KOPT-K1 (cell line): ENCODE data around the gene KLHL35.

Source experiments
- H3K27ac ChIP-seq: fragments of 200-600 bp; sonication (generic); 2 replicates; pipeline ENCODE4 v1.5.1; 2016; ENCODE audit warnings: antibody characterized with exemption, mild to moderate bottlenecking, low read depth, low read length; ENCODE audit not compliant: poor library complexity, severe bottlenecking
- H3K36me3 ChIP-seq: fragments of 200-600 bp; sonication (generic); 2 replicates; pipeline ENCODE4 v1.5.1; 2017; ENCODE audit warnings: antibody characterized with exemption, mild to moderate bottlenecking, low read length, moderate library complexity; ENCODE audit not compliant: insufficient read depth
- H3K9me3 ChIP-seq: fragments of 200-600 bp; sonication (generic); 2 replicates; pipeline ENCODE4 v1.5.1; 2017; ENCODE audit warnings: antibody characterized with exemption, low read length, mild to moderate bottlenecking; ENCODE audit not compliant: insufficient read depth, poor library complexity, severe bottlenecking

Gene KLHL35

GRCh38 chr11:75403037-75403436, 30.0 kb downstream of the KLHL35 start:
- no peaks in the 10 kb centered on the region for H3K9me3 ChIP-seq
- peaks cover 80% of the 10 kb centered on the region for H3K36me3 ChIP-seq
- no peak overlapping the region for H3K27ac ChIP-seq

- H3K27ac ChIP-seq, result no peak overlapping the region
- H3K9me3 ChIP-seq, result no peaks in the 10 kb centered on the region
- H3K36me3 ChIP-seq, result peaks cover 73% of the 10 kb centered on the region
Measured at GRCh38 chr11:75402002-75402773, 30.8 kb downstream of the KLHL35 start.

- no peaks in the 10 kb centered on the region for H3K9me3 ChIP-seq
- H3K36me3 ChIP-seq, result peaks cover 54% of the 10 kb centered on the region
- H3K27ac ChIP-seq, result peak overlapping the region; percentile 84
Measured at GRCh38 chr11:75400146-75400865, 32.7 kb downstream of the KLHL35 start.

DNA sequence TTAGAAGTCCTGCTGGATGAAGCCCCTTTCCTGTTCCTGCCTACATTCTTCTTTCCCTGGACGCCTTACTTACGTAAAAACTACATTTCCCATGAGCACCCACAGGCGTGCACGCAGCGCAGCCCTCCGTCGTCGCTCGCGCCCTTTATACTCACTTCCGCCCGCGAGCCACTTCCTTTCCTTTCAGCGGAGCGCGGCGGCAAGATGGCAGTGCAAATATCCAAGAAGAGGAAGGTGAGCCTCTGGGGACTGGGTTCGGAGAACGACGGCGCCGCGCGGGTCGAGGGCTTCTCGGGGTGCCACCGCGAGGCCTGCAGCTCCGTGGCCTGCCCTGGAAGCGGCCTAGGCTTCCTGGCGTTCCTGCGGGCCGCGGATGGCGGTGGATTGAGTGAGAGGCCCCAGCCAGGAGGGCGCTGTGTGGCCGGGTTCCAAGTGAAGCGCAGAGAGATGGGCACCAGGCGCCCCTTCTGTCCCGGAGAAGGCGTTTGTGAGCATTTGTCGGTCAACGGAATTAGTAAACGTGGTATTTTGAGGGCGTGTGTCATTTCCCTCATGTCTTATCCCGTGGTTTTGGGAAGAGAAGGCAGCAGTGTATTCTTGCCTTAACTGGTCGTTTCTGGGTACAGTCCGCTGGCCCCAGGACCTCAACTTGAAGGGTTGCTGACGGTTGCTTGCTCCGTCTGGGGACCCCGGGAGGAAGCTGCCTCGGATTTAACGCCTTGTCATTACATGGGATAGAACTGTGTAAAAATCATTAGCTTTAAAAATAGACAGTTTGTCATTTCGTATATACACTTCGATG, 33.5 kb downstream of the KLHL35 start, which contains the start of gene RPS3:
RPS3 (plus strand) TSS at position 175 of the 802 bp plus-strand sequence; CDS start at position 205, 30 bp downstream.
- H3K36me3 ChIP-seq, result peaks cover 46% of the 10 kb centered on the region
- no peaks in the 10 kb centered on the region for H3K9me3 ChIP-seq
- peak within 1 kb of the TSS; percentile 84 for H3K27ac ChIP-seq

GRCh38 chr11:75398906-75399305, 34.1 kb downstream of the KLHL35 start:
- no peaks in the 10 kb centered on the region for H3K9me3 ChIP-seq
- H3K27ac ChIP-seq, result no peak overlapping the region
- peaks cover 40% of the 10 kb centered on the region for H3K36me3 ChIP-seq

GRCh38 chr11:75394085-75394840, 38.7 kb downstream of the KLHL35 start:
- H3K27ac ChIP-seq, result no peak overlapping the region

GRCh38 chr11:75389925-75390324, 43.1 kb downstream of the KLHL35 start:
- no peaks in the 10 kb centered on the region for H3K9me3 ChIP-seq
- H3K36me3 ChIP-seq, result no peaks in the 10 kb centered on the region
- no peak overlapping the region for H3K27ac ChIP-seq

More at GRCh38 chr11:75394085-75394840, 38.7 kb downstream of the KLHL35 start:
- Histone ChIP-seq H3K9me3 (no peaks in the 10 kb centered on the region), H3K36me3 (no peaks in the 10 kb centered on the region)

DNA sequence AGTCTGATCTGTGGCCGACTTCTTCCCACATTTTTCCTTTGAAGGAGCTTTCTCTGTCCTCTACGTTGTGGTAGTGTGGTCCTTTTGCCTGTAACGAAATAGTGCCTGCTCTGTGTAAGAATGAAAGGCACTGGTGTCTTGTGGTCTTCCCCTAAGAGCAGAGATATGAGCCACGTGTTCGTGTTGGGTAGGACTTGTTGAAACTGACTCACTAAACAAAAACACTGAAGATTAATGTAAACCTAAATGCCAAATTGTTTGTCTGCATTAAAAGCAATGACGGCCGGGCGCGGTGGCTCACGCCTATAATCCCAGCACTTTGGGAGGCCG, 43.8 kb downstream of the KLHL35 start:
- H3K36me3 ChIP-seq, result no peaks in the 10 kb centered on the region
- H3K9me3 ChIP-seq, result no peaks in the 10 kb centered on the region
- H3K27ac ChIP-seq, result no peak overlapping the region

GRCh38 chr11:75388386-75389275, 44.4 kb downstream of the KLHL35 start:
- Histone ChIP-seq H3K36me3 (no peaks in the 10 kb centered on the region), H3K27ac (no peak overlapping the region), H3K9me3 (no peaks in the 10 kb centered on the region)

DNA sequence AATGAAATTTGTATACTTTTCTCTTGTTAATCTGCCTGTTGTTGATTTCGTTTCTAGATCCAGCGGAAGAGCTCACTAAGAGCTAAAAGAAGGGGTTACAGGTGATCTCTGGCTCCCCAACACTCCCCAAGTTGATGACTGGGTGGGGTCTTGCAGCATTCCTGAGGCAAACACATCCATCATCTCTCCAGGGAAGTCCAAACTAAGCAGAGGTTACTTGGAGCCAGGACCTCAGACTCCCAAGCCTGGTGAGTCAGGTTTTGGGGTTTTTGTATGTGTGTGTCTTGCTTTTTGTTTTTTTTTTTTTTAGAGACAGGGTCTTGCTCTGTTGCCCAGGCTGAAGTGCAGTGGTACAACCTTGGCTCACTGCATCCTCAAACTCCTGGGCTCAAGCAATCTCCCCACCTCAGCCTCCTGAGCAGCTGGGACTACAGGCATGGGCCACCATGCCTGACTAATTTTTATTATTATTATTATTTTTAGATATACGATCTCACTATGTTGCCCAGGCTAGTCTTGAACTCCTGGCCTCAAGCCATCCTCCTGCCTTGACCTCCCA, 45.2 kb downstream of the KLHL35 start:
- no peak overlapping the region for H3K27ac ChIP-seq
- H3K36me3 ChIP-seq, result no peaks in the 10 kb centered on the region
- no peaks in the 10 kb centered on the region for H3K9me3 ChIP-seq

DNA sequence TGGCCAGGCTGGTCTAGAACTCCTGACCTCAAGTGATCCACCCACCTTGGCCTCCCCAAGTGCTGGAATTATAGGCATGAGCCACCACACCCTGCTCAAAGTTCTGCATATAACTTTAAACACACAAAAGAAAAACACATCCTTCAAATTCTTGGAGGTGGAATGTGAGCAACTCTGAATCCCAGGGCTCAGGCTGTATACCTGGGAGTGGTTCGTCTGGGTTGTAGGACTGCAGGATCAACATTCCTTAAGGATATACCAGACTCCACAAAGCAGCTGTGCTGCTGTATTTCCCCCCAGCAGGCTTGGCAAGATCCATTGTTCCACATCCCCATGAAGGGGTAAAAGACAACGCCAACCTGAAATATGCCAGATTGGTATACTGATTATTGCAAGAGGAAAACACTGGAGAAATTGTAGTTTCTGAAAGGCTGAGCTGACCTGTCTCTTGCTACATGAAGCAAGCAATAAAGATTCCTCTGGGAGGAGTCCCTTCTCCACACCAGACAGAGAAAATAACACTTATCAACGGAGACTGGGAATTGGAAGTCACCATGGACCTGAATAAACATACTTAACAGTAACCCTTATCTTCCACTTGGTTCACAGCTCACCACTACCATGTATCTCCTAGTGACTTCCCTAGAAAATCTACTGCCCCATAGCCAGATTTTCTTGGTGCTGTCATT, 45.9 kb downstream of the KLHL35 start:
- H3K36me3 ChIP-seq, result no peaks in the 10 kb centered on the region
- no peaks in the 10 kb centered on the region for H3K9me3 ChIP-seq
- no peak overlapping the region for H3K27ac ChIP-seq

GRCh38 chr11:75384438-75385080, 48.4 kb downstream of the KLHL35 start:
- Histone ChIP-seq H3K9me3 (no peaks in the 10 kb centered on the region), H3K36me3 (no peaks in the 10 kb centered on the region), H3K27ac (no peak overlapping the region)

DNA sequence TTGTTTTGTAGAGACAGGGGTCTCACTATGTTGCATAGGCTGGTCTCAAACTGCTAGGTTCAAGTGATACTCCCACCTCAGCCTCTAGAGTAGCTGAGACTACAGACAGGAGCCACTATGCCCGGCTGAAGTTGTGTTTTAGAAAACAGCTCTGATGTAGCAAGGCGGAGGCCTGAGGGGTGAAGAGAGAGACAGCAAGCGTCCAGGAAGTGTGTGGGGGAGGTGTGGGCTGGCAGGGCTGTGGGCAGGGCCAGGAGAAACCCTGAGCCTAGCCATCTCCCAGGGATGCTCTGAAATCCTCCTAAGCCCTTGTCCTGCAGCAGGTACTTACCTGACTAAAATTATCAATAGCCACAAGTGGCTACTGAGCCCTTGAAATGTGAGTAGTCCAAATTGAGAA, 49.8 kb downstream of the KLHL35 start:
- H3K36me3 ChIP-seq, result no peaks in the 10 kb centered on the region
- peak overlapping the region; percentile 35 for H3K27ac ChIP-seq
- H3K9me3 ChIP-seq, result no peaks in the 10 kb centered on the region
